ENCODE measurements around the gene MMAB. TPM values are rescaled to one million over a fixed set of nuclear protein-coding genes. Genes with fewer than 3 reads are reported as not detected.

MMAB gene
- total RNA-seq, 4 donors from 2014 or later = 27.3 to 80.4 (median 30.9) TPM

DNA sequence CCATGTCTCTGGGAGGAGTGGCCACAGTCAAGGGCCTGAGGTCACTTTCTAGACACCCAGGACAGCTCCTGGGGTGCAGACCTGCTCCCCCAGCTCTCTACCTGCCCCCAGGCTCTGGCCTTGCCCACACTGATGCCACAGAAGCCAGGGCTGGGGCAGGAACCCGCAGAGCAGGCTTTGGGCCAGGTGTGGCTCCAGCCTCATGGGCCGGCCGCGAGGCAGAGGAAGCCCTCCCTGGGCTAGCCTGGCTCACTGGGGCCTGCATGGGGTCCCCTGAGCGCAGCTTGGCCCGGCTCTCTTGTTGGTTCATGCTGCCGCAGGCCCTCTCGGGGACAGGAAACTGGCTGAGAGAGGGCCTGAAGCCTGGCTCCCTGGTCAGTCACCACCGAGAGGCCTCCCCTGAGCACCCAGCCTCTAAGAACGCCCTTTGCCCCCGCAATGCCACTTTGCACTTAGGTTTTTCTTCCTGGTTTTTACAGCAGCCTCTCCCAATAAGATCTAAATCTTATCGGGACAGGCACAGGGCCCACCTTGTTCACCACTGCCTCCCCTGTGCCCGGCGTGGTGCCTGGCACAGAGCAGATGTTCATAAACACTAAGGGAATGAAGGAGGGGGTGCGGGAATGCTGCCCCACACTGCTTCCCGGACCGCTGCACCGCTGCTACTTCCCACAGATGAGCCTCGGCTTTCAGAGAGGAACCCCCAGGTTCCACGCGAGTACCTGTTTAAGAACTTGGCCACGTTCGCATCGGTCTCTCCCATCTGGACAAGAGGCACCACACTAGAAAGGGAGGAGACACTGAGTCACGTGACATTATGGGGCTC lies 14.7 kb downstream of the MMAB start:
- no peak overlapping the region for H3K4me3 ChIP-seq
- 91 to 94% methylated on average over 21 to 25 of the region's 25 CpGs for WGBS, 2 donors
- no peak for DNase-seq (ENCODE audit: low spot score in 2 of 2)
- no peaks in the 10 kb centered on the region for H3K9me3 ChIP-seq
- H3K4me1 ChIP-seq = peaks cover 0 to 4% (median 0%) of the 10 kb centered on the region in 4 donors
- H3K27me3 ChIP-seq = no peaks in the 10 kb centered on the region
- H3K36me3 ChIP-seq = peaks cover 0 to 82% (median 0%) of the 10 kb centered on the region in 3 donors
- TF ChIP-seq EP300 (IDR thresholded peaks at IDR 0.05) (no peak), POLR2A (IDR thresholded peaks at IDR 0.05) (no peak)
- TF ChIP-seq, protein P1, sequence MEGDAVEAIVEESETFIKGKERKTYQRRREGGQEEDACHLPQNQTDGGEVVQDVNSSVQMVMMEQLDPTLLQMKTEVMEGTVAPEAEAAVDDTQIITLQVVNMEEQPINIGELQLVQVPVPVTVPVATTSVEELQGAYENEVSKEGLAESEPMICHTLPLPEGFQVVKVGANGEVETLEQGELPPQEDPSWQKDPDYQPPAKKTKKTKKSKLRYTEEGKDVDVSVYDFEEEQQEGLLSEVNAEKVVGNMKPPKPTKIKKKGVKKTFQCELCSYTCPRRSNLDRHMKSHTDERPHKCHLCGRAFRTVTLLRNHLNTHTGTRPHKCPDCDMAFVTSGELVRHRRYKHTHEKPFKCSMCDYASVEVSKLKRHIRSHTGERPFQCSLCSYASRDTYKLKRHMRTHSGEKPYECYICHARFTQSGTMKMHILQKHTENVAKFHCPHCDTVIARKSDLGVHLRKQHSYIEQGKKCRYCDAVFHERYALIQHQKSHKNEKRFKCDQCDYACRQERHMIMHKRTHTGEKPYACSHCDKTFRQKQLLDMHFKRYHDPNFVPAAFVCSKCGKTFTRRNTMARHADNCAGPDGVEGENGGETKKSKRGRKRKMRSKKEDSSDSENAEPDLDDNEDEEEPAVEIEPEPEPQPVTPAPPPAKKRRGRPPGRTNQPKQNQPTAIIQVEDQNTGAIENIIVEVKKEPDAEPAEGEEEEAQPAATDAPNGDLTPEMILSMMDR (IDR thresholded peaks at IDR 0.05) = no peak
- peak overlapping the region in 1 of 4 donors; percentile 37 for H3K27ac ChIP-seq

DNA sequence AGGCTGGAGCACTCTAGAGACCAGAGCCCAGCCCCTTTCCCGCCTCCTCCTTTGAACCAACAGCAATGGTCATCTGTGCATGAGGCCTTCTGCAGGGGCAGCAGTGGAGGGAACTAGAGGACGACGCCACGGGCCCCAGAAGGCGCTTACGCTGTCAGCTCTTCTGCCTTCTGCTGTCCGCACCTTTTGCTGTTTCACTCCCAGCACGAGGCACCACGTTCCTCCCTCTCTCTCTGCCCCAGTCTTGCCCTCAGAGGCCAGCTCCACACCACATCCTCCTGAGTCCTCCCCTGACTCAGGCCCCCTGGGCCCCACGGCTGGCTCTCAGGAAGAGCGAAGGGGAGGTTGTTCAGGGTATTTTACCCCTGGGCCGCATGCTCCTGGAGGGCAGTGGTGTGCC lies 15.5 kb downstream of the MMAB start:
- Histone ChIP-seq H3K9me3 (no peaks in the 10 kb centered on the region), H3K27ac (no peak overlapping the region), H3K4me3 (no peak overlapping the region), H3K4me1 (no peaks in the 10 kb centered on the region), H3K27me3 (no peaks in the 10 kb centered on the region), H3K36me3 (peaks cover 0 to 74% (median 0%) of the 10 kb centered on the region in 3 donors)
- TF ChIP-seq POLR2A (IDR thresholded peaks at IDR 0.05) (no peak), EP300 (IDR thresholded peaks at IDR 0.05) (no peak)
- TF ChIP-seq, protein P1 (IDR thresholded peaks at IDR 0.05) = no peak
- DNase-seq (ENCODE audit: low spot score in 2 of 2) = no peak
- 63 to 71% methylated on average over 12 of the region's 12 CpGs for WGBS, 2 donors

DNA sequence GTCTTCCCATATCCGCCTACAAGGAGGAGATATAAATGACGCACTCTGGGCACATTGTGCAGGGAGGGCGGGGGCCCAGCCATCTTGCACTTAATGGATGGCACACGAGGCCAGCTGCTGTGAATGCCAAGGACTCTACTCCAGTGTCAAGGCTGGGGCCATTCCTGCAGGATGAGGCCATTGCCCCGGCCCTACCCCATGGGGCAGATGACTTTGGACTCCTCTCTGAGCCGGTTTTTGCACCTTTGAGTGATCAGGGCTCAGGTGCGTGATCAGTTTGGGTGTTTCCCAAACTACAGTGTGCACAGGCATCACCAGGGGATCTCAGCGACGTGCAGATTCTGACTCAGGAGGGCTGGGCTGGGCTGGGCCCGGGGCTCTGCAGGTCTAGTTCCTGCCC lies 16.1 kb downstream of the MMAB start:
- Histone ChIP-seq H3K4me1 (no peaks in the 10 kb centered on the region), H3K36me3 (peaks cover 0 to 68% (median 0%) of the 10 kb centered on the region in 3 donors), H3K4me3 (no peak overlapping the region), H3K27me3 (no peaks in the 10 kb centered on the region), H3K9me3 (no peaks in the 10 kb centered on the region), H3K27ac (no peak overlapping the region)
- no peak for DNase-seq (ENCODE audit: low spot score in 2 of 2)
- no peak for TF ChIP-seq EP300 (IDR thresholded peaks at IDR 0.05)
- TF ChIP-seq POLR2A (IDR thresholded peaks at IDR 0.05) = no peak
- TF ChIP-seq, protein P1 (IDR thresholded peaks at IDR 0.05) = no peak
- WGBS, 2 donors = 84 to 91% methylated on average over 6 to 10 of the region's 10 CpGs

DNA sequence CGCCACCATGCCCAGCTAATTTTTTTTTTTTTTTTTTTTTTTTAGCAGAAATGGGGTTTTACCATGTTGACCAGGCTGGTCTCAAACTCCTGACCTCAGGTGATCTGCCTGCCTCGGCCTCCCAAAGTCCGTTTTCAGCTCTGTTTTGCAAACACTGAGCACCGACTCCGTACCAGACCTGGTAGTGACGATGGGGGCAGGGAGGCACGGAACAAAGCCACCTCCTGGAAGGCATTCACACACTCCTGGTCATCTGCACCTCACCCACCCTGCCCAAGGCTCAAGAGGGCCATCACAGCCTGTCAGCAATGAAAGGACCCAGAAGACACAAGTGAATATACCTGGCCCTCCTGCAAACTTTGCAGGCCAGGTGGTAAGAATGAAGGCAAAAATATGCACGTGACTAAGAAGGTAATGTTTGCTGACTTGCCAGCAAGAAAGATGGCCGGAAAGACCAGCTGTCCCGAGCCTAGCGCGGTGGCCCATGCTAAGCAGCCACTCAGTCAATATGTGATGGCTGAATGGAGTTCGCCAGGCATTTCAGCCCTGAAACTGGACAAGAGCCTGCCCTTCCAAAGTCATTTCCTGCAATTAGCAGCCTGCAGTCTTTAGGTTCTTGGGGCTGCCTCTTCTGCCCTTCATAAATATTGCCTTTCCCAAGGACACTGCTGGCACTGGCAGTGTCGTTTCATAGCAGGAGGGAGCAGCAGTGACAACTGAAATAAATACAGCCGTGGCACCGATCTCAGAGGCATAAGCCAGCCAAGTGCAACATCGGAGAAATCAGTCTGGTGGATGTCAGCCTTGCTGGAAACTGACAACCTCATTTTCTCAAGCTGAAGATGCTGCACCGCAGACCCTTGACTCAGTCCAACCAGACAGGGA lies 17.6 kb downstream of the MMAB start:
- peaks cover 0 to 53% (median 0%) of the 10 kb centered on the region in 3 donors for H3K36me3 ChIP-seq
- H3K27me3 ChIP-seq = peaks cover 0 to 3% of the 10 kb centered on the region in 2 donors
- no peaks in the 10 kb centered on the region for H3K4me1 ChIP-seq
- WGBS, 2 donors = 76 to 79% methylated on average over 18 of the region's 18 CpGs
- H3K9me3 ChIP-seq = no peaks in the 10 kb centered on the region
- H3K27ac ChIP-seq = no peak overlapping the region
- no peak overlapping the region for H3K4me3 ChIP-seq
- TF ChIP-seq POLR2A (IDR thresholded peaks at IDR 0.05) = no peak
- TF ChIP-seq EP300 (IDR thresholded peaks at IDR 0.05) = no peak
- TF ChIP-seq, protein P1 (IDR thresholded peaks at IDR 0.05) = no peak
- DNase-seq (ENCODE audit: low spot score in 2 of 2) = no peak

Data from tibial nerve (tissue), 4 donors.